ENCODE results near the gene EREG. TPM values are rescaled to one million over a fixed set of nuclear protein-coding genes. Genes with fewer than 3 reads are reported as not detected.

EREG gene
- polyA plus RNA-seq, 1 of the 3 experiments (the other 2 are of a cell fraction), result not detected

GRCh38 chr4:74320559-74321118 lies 44.3 kb upstream of the EREG start:
- no peaks in the 10 kb centered on the region for H3K36me3 ChIP-seq (replicated peaks in 1 of 2; ENCODE audit: control insufficient read depth in 1 of 2, insufficient read depth in 2 of 2, low read length in 1 of 2)
- peaks cover 19% of the 10 kb centered on the region for H3K27me3 ChIP-seq (ENCODE audit: insufficient read depth)
- H4K20me1 ChIP-seq (ENCODE audit: insufficient read depth), result no peaks in the 10 kb centered on the region
- H3K4me1 ChIP-seq (ENCODE audit: control insufficient read depth in 1 of 2, insufficient read depth in 2 of 2, low read depth in 1 of 2, low read length in 1 of 2), result no peaks in the 10 kb centered on the region; a peak in 1 of 4 replicates
- WGBS (ENCODE audit: low lambda C conversion rate), result 4% methylated on average over 4 of the region's 4 CpGs
- H3F3A ChIP-seq (replicated peaks; ENCODE audit: insufficient read depth), result no peaks in the 10 kb centered on the region
- TF ChIP-seq GABPA (IDR thresholded peaks at IDR 0.05; ENCODE audit: low read depth), result no peak
- TF ChIP-seq POLR2AphosphoS5 (IDR thresholded peaks at IDR 0.05; ENCODE audit: low read depth, low read length), result no peak
- TF ChIP-seq, protein P1, sequence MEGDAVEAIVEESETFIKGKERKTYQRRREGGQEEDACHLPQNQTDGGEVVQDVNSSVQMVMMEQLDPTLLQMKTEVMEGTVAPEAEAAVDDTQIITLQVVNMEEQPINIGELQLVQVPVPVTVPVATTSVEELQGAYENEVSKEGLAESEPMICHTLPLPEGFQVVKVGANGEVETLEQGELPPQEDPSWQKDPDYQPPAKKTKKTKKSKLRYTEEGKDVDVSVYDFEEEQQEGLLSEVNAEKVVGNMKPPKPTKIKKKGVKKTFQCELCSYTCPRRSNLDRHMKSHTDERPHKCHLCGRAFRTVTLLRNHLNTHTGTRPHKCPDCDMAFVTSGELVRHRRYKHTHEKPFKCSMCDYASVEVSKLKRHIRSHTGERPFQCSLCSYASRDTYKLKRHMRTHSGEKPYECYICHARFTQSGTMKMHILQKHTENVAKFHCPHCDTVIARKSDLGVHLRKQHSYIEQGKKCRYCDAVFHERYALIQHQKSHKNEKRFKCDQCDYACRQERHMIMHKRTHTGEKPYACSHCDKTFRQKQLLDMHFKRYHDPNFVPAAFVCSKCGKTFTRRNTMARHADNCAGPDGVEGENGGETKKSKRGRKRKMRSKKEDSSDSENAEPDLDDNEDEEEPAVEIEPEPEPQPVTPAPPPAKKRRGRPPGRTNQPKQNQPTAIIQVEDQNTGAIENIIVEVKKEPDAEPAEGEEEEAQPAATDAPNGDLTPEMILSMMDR (IDR thresholded peaks at IDR 0.05), result peak; percentile 72
- TF ChIP-seq SIN3A (IDR thresholded peaks at IDR 0.05; ENCODE audit: borderline replicate concordance, low read depth, low read length), result no peak
- TF ChIP-seq EZH2phosphoT487 (IDR thresholded peaks at IDR 0.05; ENCODE audit: borderline replicate concordance, low read depth), result no peak
- no peak for TF ChIP-seq REST (IDR thresholded peaks at IDR 0.05; ENCODE audit: low read depth, low read length)
- peak; percentile 62 for TF ChIP-seq RAD21 (IDR thresholded peaks at IDR 0.05; ENCODE audit: low read length)
- TF ChIP-seq TAF1 (IDR thresholded peaks at IDR 0.05; ENCODE audit: borderline replicate concordance, low read depth, low read length), result no peak
- TF ChIP-seq ELF1 (IDR thresholded peaks at IDR 0.05), result no peak
- no peak for TF ChIP-seq USF2 (IDR thresholded peaks at IDR 0.05; ENCODE audit: borderline replicate concordance, low read depth, low read length)
- no peak for TF ChIP-seq EP300 (IDR thresholded peaks at IDR 0.05; ENCODE audit: borderline replicate concordance in 1 of 2, low read depth in 1 of 2, low read length in 1 of 2)
- 0 out of 2 replicates have a peak, but pooled peaks have one; percentile 24 for TF ChIP-seq SMC3 (IDR thresholded peaks at IDR 0.05; ENCODE audit: low read depth, low read length)
- no peak for TF ChIP-seq NRF1 (IDR thresholded peaks at IDR 0.05; ENCODE audit: low read depth, low read length)
- TF ChIP-seq JUND (IDR thresholded peaks at IDR 0.05), result no peak
- no peak for TF ChIP-seq TCF12 (IDR thresholded peaks at IDR 0.05)
- TF ChIP-seq, protein P2, sequence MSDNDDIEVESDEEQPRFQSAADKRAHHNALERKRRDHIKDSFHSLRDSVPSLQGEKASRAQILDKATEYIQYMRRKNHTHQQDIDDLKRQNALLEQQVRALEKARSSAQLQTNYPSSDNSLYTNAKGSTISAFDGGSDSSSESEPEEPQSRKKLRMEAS (IDR thresholded peaks at IDR 0.05; ENCODE audit: low read depth), result no peak
- peak overlapping the region in 1 of 2 experiments; percentile 13; a peak in 1 of 4 replicates for H3K4me3 ChIP-seq (ENCODE audit: low read depth in 2 of 2, low read length in 1 of 2)
- ChIA-PET POLR2A (interaction anchor here (0.6 kb wide), 1 partner anchor 543 kb away, joined by 6 read pairs; no protein-coding TSS in a partner anchor), CTCF (interaction anchor here (0.7 to 3.0 kb wide), 13 partner anchors 8 to 589 kb away, joined by 3 to 21 read pairs (median 4); no protein-coding TSS in a partner anchor)
- H3K9ac ChIP-seq, result no peak overlapping the region
- H3K9me2 ChIP-seq, result no peaks in the 10 kb centered on the region
- 0 out of 2 replicates have a peak overlapping the region, but pooled peaks have one; percentile 43 for H2AFZ ChIP-seq (ENCODE audit: low read depth)
- H3K79me2 ChIP-seq (ENCODE audit: insufficient read depth), result no peaks in the 10 kb centered on the region
- no peaks in the 10 kb centered on the region for H3K9me3 ChIP-seq
- peak; percentile 7 for DNase-seq
- H3K4me2 ChIP-seq, result peak overlapping the region; percentile 37; the same call in 1 of the 2 replicates
- H3K27ac ChIP-seq (ENCODE audit: low read depth in 2 of 2, low read length in 1 of 2), result no peak overlapping the region
